ENCODE data around the gene GNG14. TPM values are rescaled to one million over a fixed set of nuclear protein-coding genes. Genes with fewer than 3 reads are reported as not detected.

The GNG14 gene
- total and polyA plus RNA-seq, 10 of the 15 experiments (the other 5 are each of a cell fraction or from before 2014, with no cell fraction given) = not detected

- TF ChIP-seq, protein P1, sequence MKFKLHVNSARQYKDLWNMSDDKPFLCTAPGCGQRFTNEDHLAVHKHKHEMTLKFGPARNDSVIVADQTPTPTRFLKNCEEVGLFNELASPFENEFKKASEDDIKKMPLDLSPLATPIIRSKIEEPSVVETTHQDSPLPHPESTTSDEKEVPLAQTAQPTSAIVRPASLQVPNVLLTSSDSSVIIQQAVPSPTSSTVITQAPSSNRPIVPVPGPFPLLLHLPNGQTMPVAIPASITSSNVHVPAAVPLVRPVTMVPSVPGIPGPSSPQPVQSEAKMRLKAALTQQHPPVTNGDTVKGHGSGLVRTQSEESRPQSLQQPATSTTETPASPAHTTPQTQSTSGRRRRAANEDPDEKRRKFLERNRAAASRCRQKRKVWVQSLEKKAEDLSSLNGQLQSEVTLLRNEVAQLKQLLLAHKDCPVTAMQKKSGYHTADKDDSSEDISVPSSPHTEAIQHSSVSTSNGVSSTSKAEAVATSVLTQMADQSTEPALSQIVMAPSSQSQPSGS (IDR thresholded peaks at IDR 0.05; ENCODE audit: low read length) = 0 out of 2 replicates have a peak, but pooled peaks have one; percentile 25
- TF ChIP-seq FOS (IDR thresholded peaks at IDR 0.05; ENCODE audit: borderline replicate concordance, extremely low read depth, insufficient read length) = peak; percentile 12
- no peak for TF ChIP-seq EED (IDR thresholded peaks at IDR 0.05; ENCODE audit: low read depth)
- peak; percentile 55 to 76; a peak in 3 of 4 replicates for TF ChIP-seq SRF (IDR thresholded peaks at IDR 0.05; ENCODE audit: low read depth in 2 of 2, low read length in 2 of 2)
- TF ChIP-seq TAF1 (IDR thresholded peaks at IDR 0.05; ENCODE audit: borderline replicate concordance, low read depth, low read length) = peak; percentile 64; the same call in 1 of the 2 replicates
- no peak for TF ChIP-seq NFYA (IDR thresholded peaks at IDR 0.05; ENCODE audit: borderline replicate concordance, low read depth, low read length)
- no peak for TF ChIP-seq RAD21 (IDR thresholded peaks at IDR 0.05; ENCODE audit: insufficient read depth, low read depth, low read length)
- TF ChIP-seq IKZF2 (IDR thresholded peaks at IDR 0.05) = peak in 1 of 2 experiments; percentile 14; a peak in 1 of 4 replicates
Measured at GRCh38 chr19:12681074-12681987, 6.5 kb upstream of the GNG14 start, which contains the start of gene DHPS (continued).

DNA sequence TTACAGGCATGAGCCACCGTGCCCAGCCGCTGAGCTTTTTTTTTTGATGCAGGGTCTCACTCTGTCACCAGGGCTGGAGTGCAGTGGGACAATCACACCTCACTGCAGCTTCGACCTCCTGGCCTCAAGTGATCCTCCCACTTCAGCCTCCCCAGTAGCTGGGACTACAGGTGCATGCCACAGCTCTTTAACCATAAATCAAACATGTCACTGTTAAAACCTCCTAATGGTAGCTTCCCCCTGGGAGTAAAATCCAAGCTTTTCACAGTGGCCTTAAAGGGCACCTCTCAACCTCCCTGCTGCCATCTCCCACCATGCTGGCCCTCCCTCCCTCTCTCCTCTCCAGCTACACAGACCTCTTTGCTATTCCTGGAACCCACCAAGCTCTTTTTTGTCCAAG is 2.0 kb upstream of the GNG14 start:
- no TSS peak for BruUV-seq (replicated peaks)
- ChIA-PET POLR2A (interaction anchor here (0.6 to 1.5 kb wide), 3 partner anchors 8 to 37 kb away, joined by 3 to 5 read pairs (median 3); partner anchors contain the start of genes FBXW9 and TNPO2), CTCF (interaction anchor here (1.1 to 1.6 kb wide), 2 partner anchors 9 to 110 kb away, joined by 4 to 7 read pairs; no protein-coding TSS in a partner anchor), RAD21 (ENCODE audit: unreplicated experiment) (no interaction called here), SMC1A (ENCODE audit: uncharacterized antibody, unreplicated experiment) (no interaction called here)
- no peak overlapping the region for H3K4me3 ChIP-seq
- 76% methylated on average over 3 of the region's 3 CpGs for WGBS (ENCODE audit: insufficient coverage, insufficient replicate concordance, low lambda C conversion rate, missing lambda C conversion rate)
- intact Hi-C loops (cut with micrococcal nuclease; ENCODE audit: unreplicated experiment) (no loop called here), in situ Hi-C loops (cut with MboI) (no loop called here)
- no peaks in the 10 kb centered on the region for H3K9me3 ChIP-seq (replicated peaks; ENCODE audit: control insufficient read depth, insufficient read depth, low read length)
- no peak overlapping the region for H3K9ac ChIP-seq (ENCODE audit: control insufficient read depth, insufficient read depth, low read length)
- no peaks in the 10 kb centered on the region for H3K27me3 ChIP-seq (replicated peaks in 1 of 2; ENCODE audit: control insufficient read depth in 2 of 2, insufficient read depth in 2 of 2, low read length in 1 of 2)
- no peaks in the 10 kb centered on the region for H3K4me1 ChIP-seq (ENCODE audit: control insufficient read depth, insufficient read depth, low read length)
- no peak for ATAC-seq
- FAIRE-seq = no peak
- no peaks in the 10 kb centered on the region for H3K79me2 ChIP-seq (ENCODE audit: control insufficient read depth, insufficient read depth, low read length)
- no peaks in the 10 kb centered on the region for H4K20me1 ChIP-seq (ENCODE audit: control insufficient read depth, insufficient read depth)
- H2AFZ ChIP-seq (ENCODE audit: control insufficient read depth, low read depth, low read length) = no peak overlapping the region
- no peak overlapping the region for H3K27ac ChIP-seq (ENCODE audit: control insufficient read depth, insufficient read depth)
- H3K4me2 ChIP-seq (ENCODE audit: control insufficient read depth, insufficient read depth) = no peak overlapping the region
- peaks cover 0 to 2% of the 10 kb centered on the region in 2 experiments; a peak in 3 of 4 replicates for H3K36me3 ChIP-seq (ENCODE audit: control insufficient read depth in 2 of 2, insufficient read depth in 2 of 2, low read length in 1 of 2)
- no peak for DNase-seq (ENCODE audit: low read depth, low spot score)
- TF ChIP-seq, protein P2, sequence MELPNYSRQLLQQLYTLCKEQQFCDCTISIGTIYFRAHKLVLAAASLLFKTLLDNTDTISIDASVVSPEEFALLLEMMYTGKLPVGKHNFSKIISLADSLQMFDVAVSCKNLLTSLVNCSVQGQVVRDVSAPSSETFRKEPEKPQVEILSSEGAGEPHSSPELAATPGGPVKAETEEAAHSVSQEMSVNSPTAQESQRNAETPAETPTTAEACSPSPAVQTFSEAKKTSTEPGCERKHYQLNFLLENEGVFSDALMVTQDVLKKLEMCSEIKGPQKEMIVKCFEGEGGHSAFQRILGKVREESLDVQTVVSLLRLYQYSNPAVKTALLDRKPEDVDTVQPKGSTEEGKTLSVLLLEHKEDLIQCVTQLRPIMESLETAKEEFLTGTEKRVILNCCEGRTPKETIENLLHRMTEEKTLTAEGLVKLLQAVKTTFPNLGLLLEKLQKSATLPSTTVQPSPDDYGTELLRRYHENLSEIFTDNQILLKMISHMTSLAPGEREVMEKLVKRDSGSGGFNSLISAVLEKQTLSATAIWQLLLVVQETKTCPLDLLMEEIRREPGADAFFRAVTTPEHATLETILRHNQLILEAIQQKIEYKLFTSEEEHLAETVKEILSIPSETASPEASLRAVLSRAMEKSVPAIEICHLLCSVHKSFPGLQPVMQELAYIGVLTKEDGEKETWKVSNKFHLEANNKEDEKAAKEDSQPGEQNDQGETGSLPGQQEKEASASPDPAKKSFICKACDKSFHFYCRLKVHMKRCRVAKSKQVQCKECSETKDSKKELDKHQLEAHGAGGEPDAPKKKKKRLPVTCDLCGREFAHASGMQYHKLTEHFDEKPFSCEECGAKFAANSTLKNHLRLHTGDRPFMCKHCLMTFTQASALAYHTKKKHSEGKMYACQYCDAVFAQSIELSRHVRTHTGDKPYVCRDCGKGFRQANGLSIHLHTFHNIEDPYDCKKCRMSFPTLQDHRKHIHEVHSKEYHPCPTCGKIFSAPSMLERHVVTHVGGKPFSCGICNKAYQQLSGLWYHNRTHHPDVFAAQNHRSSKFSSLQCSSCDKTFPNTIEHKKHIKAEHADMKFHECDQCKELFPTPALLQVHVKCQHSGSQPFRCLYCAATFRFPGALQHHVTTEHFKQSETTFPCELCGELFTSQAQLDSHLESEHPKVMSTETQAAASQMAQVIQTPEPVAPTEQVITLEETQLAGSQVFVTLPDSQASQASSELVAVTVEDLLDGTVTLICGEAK (IDR thresholded peaks at IDR 0.05; ENCODE audit: borderline replicate concordance) = no peak
- TF ChIP-seq MEF2A (IDR thresholded peaks at IDR 0.05; ENCODE audit: insufficient read depth, low read depth, low read length) = no peak
- no peak for TF ChIP-seq BRCA1 (IDR thresholded peaks at IDR 0.05; ENCODE audit: low read depth, low read length)
- no peak for TF ChIP-seq POLR2AphosphoS5 (IDR thresholded peaks at IDR 0.05; ENCODE audit: low read length)
- no peak for TF ChIP-seq RBBP5 (conservative IDR thresholded peaks at IDR 0.05)
- no peak for TF ChIP-seq RELA (IDR thresholded peaks at IDR 0.05; ENCODE audit: borderline replicate concordance, partially characterized antibody)
- no peak for TF ChIP-seq PAX8 (IDR thresholded peaks at IDR 0.05)
